NCI-H526 treated with DMSO at 0.1 percent for 48 hours (cell line): ENCODE data around the gene OXCT1.
"Not testable (repeated sequence)": the region's sequence is repeated elsewhere in the genome, so short reads cannot be mapped to it uniquely, and the experiment has no call there.

Experiments
- DNase-seq: peaks from one replicate; lab custom pipeline; 2025; lab: John Stamatoyannopoulos, UW

The OXCT1 gene

DNA sequence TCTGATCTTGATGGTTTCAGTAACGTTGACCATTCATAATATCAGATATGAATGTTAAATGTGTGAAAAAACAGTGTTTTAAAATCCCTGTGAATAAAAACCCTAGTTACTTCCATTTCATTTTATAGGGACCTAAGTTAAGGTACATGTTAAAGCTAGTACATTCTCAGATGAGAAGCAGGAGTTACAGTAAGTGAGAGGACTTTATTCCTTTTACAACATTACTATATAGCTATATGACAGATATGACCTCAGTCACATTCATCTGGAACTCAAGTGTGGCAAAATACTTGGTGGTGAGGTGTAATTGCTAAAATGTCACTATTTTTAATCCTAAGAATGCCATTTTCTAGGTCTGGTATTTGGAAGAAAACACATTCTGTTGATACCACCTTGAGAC lies 96.4 kb downstream of the OXCT1 start:
- DNase-seq = no peak

DNA sequence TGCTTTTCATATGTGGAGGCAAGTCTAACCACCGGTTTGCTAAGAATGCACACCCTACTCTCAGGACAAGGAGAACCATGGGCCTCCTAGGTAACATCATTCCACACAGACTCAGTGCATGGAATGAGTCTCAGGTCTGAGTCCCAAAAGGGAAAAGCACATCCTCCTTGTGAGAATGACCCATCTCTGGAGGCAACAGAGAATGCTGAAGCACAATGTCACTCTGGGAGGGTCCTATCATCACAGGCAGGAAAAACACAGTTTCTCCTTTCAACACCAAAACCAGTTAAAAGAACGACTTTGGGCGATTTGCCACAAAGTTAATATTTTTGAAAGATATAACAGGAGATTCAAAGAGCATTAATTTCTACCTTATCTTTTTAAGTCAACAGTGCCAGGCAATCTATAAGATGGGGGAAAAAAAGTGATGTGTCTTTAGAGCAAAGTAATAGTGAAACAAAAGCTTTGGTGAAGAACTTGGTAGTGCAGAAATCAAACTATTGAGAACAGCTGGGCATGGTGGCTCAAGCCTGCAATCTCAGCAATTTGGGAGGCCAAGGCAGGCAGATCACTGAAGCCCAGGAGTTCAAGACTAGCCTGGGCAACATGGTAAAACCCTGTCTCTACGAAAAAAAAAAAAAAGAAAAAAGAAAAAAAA lies 97.3 kb downstream of the OXCT1 start:
- DNase-seq = no peak

GRCh38 chr5:41772056-41772455 lies 98.2 kb downstream of the OXCT1 start:
- DNase-seq = no peak

DNA sequence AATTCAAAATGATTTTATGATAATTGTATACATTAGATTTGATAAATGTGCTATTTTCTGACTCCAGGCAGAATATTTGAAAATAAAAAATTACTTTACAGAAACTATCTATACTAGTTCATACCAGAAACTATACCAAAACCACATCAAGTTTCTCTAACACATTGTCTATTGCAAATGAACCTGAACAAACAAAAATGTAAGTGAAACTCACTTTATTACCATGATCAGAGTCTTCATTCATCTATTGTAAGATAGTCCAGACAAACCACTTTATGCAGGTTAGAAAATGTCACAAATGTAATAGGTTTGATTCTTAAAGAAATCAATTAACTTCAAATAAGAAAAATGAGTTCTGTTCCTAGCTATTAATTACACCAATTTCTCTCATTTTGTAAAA lies 99.4 kb downstream of the OXCT1 start:
- no peak for DNase-seq

GRCh38 chr5:41768692-41769091 lies 101.5 kb downstream of the OXCT1 start:
- DNase-seq = no peak

GRCh38 chr5:41764650-41765049 lies 105.6 kb downstream of the OXCT1 start:
- DNase-seq = no peak

- no peak for DNase-seq
Measured at GRCh38 chr5:41763574-41763973, 106.7 kb downstream of the OXCT1 start.

GRCh38 chr5:41763081-41763480 lies 107.1 kb downstream of the OXCT1 start:
- no peak for DNase-seq

DNA sequence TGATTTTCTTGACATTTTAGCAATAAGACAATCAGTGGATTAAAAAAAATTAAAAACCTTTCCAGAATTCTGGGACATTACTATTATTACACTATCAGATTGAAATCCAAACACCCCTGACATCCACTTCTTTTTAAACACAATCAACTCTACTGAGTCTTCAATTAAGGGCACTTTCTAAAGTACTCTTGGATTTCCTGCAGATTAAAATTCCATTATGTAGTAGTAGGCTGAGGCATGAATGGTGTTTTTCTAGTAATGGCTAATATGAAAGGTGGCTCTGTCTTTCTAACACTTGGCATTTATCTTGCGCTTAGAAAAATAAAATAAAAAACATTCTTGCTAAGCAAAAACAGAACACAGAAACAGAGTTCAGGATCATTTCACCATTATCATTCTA lies 107.8 kb downstream of the OXCT1 start:
- no peak for DNase-seq

- DNase-seq = no peak
Measured at GRCh38 chr5:41761663-41762062, 108.6 kb downstream of the OXCT1 start.

DNA sequence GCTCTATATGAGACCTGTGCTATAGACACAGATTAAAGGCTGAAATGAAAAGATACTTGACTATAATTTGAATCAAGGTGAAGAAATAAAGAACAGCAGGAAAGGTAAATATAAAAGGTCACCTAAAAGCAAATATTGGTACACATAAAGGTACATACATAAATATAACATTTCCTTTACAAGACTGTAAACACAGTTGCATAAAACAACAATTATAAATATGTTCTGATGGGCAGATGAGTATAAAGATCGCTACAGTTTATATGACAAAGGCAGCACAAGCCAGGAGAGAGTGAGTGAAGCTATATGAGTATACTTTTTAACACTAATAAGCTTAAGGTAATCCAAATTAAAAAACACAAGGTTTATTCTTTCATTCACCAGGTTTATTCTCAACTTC lies 114.5 kb downstream of the OXCT1 start:
- DNase-seq = no peak

GRCh38 chr5:41754857-41755256 lies 115.4 kb downstream of the OXCT1 start:
- no peak for DNase-seq

- no peak for DNase-seq
Measured at GRCh38 chr5:41751867-41752266, 118.4 kb downstream of the OXCT1 start.

DNA sequence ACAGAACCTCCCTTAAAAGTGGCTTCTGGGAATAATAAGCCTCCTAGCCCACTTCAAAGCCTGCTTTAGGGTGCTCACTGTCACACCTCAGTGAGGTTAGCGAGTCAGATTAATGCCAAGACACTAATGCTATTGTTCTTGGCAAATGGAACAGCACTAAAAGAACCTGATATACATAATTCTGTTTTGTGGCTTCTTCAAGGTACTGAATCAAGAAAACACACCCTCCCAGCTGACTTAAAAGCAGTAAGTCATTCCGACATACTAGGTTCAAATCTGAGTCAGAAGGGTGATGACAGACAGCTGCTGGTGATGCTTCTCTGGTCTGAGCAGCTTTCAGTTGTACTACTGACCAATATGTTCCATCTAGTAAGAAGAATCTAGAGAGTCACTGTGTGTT lies 121.6 kb downstream of the OXCT1 start:
- no peak for DNase-seq

DNA sequence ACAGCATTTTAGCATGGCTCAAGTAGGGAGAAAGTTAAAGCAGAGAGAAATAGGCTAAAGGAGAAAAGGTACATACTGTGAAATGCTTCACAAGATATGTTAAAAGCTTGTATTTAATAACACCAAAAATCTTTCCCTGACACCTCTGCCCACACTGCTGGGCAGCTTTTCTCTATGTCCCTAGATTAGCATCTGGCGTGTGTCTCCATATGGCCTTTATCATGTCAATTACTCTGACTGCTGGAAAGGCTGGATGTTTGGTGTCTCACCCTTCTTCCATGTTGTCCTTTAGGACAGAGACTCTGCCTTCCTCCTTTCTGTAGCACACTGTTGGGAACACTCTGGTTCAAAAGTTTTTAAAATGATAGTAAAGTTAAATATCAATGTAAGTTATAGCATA lies 122.5 kb downstream of the OXCT1 start:
- no peak for DNase-seq

- DNase-seq = no peak
Measured at GRCh38 chr5:41747301-41747700, 122.9 kb downstream of the OXCT1 start.

DNA sequence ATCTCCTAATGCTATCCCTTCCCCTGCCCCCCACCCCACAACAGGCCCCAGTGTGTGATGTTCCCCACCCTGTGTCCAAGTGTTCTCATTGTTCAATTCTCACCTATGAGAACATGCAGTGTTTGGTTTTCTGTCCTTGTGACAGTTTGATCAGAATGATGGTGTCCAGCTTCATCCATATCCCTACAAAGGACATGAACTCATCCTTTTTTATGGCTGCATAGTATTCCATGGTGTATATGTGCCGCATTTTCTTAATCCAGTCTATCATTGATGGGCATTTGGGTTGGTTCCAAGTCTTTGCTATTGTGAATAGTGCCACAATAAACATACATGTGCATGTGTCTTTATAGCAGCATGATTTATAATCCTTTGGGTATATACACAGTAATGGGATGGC lies 127.6 kb downstream of the OXCT1 start:
- DNase-seq = not testable (repeated sequence)

DNA sequence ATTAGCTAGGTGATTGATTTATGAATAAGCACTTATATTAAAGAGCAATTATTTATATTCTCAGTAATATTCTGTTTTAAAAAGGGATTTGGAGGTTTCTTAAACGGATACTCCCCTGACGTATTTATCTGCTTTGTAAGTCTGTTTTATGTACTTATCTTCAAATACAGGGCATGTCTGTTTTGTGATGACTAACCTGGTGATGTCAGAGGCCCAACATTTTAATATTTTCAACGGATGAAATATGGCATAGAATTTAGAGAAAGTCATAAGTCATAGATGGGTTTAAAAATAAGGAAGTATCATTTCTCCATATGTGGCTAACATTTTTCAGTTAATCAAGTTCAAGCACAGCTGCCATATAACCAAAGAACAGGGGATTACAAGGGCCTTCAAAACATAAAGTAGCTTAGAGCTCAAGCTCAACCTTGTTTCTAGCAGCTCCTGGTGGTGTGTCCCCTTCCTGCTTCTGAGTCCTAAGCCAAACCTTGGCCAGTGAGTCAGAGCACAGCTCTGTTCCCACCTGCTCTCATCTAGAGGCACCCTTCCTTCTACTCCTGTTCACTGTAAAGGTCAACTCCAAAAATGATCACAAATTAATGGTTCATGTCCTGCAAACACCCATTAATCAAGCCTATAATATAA lies 131.4 kb downstream of the OXCT1 start:
- DNase-seq = no peak

- no peak for DNase-seq
Measured at GRCh38 chr5:41736641-41737040, 133.6 kb downstream of the OXCT1 start.

- DNase-seq = no peak
Measured at GRCh38 chr5:41735213-41735612, 135.0 kb downstream of the OXCT1 start.

GRCh38 chr5:41729381-41729780 lies 140.8 kb downstream of the OXCT1 start:
- not testable (repeated sequence) for DNase-seq

DNA sequence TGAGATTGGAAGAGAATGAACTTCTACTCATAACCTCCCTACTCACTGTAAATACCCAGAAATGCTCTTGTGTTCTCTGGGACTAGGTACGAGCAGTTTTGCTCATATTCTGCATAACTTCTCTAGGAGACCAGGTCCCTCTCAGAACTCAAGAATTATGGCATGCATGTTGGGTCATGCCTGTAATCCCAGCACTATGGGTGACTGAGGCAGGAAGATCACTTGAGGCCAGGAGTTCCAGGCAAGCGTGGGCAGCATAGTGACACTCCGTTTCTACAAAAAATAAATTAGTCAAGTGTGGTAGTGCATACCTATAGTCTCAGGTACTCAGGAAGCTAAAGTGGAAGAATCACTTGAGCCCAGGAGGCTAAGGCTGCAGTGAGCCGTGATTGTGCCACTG lies 141.9 kb downstream of the OXCT1 start:
- DNase-seq = no peak

GRCh38 chr5:41722359-41722950 lies 147.8 kb downstream of the OXCT1 start:
- DNase-seq = no peak

DNA sequence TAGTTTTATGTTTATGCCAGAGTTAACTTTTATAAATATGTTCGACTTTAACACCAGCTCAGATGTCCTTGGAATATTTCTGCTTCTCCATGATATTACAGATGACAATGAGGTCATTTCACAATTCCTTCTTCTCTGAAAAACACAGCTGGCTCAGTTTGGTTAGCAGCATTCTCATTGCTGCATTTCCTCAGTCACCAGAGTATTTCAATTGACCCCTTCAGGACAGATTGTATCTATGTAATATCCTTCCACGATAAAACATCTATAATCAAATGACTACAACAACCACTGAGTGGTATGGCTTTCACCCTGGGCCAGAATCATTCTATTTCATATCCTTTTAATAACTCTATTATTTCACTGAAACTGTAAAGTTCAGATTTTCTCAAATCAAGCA lies 148.7 kb downstream of the OXCT1 start:
- no peak for DNase-seq
